Measurements from ENCODE around the gene GBGT1. TPM values are rescaled to one million over a fixed set of nuclear protein-coding genes. Genes with fewer than 3 reads are reported as not detected.

Gene GBGT1
- 14.5 to 16.7 TPM (median 16.5 TPM) in 3 replicates for total RNA-seq (2021)
- percentile 64 among the genes with signal in this experiment for Bru-seq, nascent RNA
- long read RNA-seq, experiment 1, partial matches to known transcripts = 0 of 11 reads
- long read RNA-seq, experiment 1, other reads (novel, unspliced or antisense) = 10 of 11 reads
- long read RNA-seq, experiment 2, partial matches to known transcripts = 0 of 12 reads
- long read RNA-seq, experiment 2, other reads (novel, unspliced or antisense) = 7 of 12 reads
- long read RNA-seq, experiment 3, partial matches to known transcripts = 0 of 9 reads
- long read RNA-seq, experiment 3, other reads (novel, unspliced or antisense) = 2 of 9 reads

GRCh38 chr9:133163504-133164172 is at the start of gene GBGT1:
GBGT1 (minus strand) TSS chr9:133163914; CDS start chr9:133162412, 1,502 bp downstream.
- Mint-ChIP-seq H3K27me3 (ENCODE audit: low read depth) (peaks cover 11% of the 10 kb centered on the region), H3K36me3 (peaks cover 13% of the 10 kb centered on the region), H3K4me1 (peaks cover 10% of the 10 kb centered on the region), H3K27ac (no peak within 1 kb of the TSS), H3K9me3 (no peaks in the 10 kb centered on the region), H3K4me3 (peak within 1 kb of the TSS; percentile 76)
- ATAC-seq = peak; percentile 86
- peak; percentile 83 for DNase-seq (ENCODE audit: low spot score)
- ChIA-PET POLR2A (interaction anchor here (0.6 kb wide), 1 partner anchor 38 kb away, joined by 3 read pairs; no protein-coding TSS in a partner anchor), CTCF (interaction anchor here (0.6 to 1.2 kb wide), 6 partner anchors 9 to 323 kb away, joined by 3 to 6 read pairs (median 3); no protein-coding TSS in a partner anchor)
- TF ChIP-seq ZNF423 (CRISPR knock-in tag; IDR thresholded peaks at IDR 0.05) (no peak), RORB (CRISPR knock-in tag; IDR thresholded peaks at IDR 0.05) (no peak), E2F1 (CRISPR knock-in tag; IDR thresholded peaks at IDR 0.05) (no peak), ZBTB43 (CRISPR knock-in tag; IDR thresholded peaks at IDR 0.05) (no peak), CREB1 (CRISPR knock-in tag; IDR thresholded peaks at IDR 0.05) (no peak), JUN (CRISPR knock-in tag; IDR thresholded peaks at IDR 0.05) (no peak), ZNF138 (CRISPR knock-in tag; conservative IDR thresholded peaks at IDR 0.05) (no peak), TCF7 (CRISPR knock-in tag; IDR thresholded peaks at IDR 0.05; ENCODE audit: low read depth) (no peak), CBFB (CRISPR knock-in tag; IDR thresholded peaks at IDR 0.05; ENCODE audit: low read depth) (no peak), HMGA2 (CRISPR knock-in tag; IDR thresholded peaks at IDR 0.05) (no peak), JAZF1 (CRISPR knock-in tag; IDR thresholded peaks at IDR 0.05) (no peak), SOX15 (CRISPR knock-in tag; IDR thresholded peaks at IDR 0.05) (no peak), ZNF532 (CRISPR knock-in tag; IDR thresholded peaks at IDR 0.05; ENCODE audit: borderline replicate concordance) (no peak), ESRRA (CRISPR knock-in tag; IDR thresholded peaks at IDR 0.05; ENCODE audit: borderline replicate concordance) (no peak), ZNF121 (CRISPR knock-in tag; IDR thresholded peaks at IDR 0.05) (no peak), ERG (CRISPR knock-in tag; IDR thresholded peaks at IDR 0.05) (no peak), USF2 (CRISPR knock-in tag; IDR thresholded peaks at IDR 0.05) (no peak)
- TF ChIP-seq, protein P1, sequence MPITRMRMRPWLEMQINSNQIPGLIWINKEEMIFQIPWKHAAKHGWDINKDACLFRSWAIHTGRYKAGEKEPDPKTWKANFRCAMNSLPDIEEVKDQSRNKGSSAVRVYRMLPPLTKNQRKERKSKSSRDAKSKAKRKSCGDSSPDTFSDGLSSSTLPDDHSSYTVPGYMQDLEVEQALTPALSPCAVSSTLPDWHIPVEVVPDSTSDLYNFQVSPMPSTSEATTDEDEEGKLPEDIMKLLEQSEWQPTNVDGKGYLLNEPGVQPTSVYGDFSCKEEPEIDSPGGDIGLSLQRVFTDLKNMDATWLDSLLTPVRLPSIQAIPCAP (CRISPR knock-in tag; IDR thresholded peaks at IDR 0.05) = no peak
- TF ChIP-seq, protein P2, sequence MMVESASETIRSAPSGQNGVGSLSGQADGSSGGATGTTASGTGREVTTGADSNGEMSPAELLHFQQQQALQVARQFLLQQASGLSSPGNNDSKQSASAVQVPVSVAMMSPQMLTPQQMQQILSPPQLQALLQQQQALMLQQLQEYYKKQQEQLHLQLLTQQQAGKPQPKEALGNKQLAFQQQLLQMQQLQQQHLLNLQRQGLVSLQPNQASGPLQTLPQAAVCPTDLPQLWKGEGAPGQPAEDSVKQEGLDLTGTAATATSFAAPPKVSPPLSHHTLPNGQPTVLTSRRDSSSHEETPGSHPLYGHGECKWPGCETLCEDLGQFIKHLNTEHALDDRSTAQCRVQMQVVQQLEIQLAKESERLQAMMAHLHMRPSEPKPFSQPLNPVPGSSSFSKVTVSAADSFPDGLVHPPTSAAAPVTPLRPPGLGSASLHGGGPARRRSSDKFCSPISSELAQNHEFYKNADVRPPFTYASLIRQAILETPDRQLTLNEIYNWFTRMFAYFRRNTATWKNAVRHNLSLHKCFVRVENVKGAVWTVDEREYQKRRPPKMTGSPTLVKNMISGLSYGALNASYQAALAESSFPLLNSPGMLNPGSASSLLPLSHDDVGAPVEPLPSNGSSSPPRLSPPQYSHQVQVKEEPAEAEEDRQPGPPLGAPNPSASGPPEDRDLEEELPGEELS (CRISPR knock-in tag; IDR thresholded peaks at IDR 0.05) = peak; percentile 53; the same call in 1 of the 2 replicates
- TF ChIP-seq, protein P3, sequence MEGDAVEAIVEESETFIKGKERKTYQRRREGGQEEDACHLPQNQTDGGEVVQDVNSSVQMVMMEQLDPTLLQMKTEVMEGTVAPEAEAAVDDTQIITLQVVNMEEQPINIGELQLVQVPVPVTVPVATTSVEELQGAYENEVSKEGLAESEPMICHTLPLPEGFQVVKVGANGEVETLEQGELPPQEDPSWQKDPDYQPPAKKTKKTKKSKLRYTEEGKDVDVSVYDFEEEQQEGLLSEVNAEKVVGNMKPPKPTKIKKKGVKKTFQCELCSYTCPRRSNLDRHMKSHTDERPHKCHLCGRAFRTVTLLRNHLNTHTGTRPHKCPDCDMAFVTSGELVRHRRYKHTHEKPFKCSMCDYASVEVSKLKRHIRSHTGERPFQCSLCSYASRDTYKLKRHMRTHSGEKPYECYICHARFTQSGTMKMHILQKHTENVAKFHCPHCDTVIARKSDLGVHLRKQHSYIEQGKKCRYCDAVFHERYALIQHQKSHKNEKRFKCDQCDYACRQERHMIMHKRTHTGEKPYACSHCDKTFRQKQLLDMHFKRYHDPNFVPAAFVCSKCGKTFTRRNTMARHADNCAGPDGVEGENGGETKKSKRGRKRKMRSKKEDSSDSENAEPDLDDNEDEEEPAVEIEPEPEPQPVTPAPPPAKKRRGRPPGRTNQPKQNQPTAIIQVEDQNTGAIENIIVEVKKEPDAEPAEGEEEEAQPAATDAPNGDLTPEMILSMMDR (IDR thresholded peaks at IDR 0.05) = no peak
- TF ChIP-seq, protein P4, sequence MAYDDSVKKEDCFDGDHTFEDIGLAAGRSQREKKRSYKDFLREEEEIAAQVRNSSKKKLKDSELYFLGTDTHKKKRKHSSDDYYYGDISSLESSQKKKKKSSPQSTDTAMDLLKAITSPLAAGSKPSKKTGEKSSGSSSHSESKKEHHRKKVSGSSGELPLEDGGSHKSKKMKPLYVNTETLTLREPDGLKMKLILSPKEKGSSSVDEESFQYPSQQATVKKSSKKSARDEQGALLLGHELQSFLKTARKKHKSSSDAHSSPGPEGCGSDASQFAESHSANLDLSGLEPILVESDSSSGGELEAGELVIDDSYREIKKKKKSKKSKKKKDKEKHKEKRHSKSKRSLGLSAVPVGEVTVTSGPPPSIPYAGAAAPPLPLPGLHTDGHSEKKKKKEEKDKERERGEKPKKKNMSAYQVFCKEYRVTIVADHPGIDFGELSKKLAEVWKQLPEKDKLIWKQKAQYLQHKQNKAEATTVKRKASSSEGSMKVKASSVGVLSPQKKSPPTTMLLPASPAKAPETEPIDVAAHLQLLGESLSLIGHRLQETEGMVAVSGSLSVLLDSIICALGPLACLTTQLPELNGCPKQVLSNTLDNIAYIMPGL (CRISPR knock-in tag; IDR thresholded peaks at IDR 0.05) = 0 out of 2 replicates have a peak, but pooled peaks have one; percentile 35

Data from WTC11 (cell line).